ENCODE data around the gene MFAP5.
"Not testable (repeated sequence)": the region's sequence is repeated elsewhere in the genome, so short reads cannot be mapped to it uniquely, and the experiment has no call there.

Gene MFAP5

GRCh38 chr12:8675591-8676036 lies 13.0 kb upstream of the MFAP5 start:
- no peak for DNase-seq (ENCODE audit: low read depth)

GRCh38 chr12:8672381-8672780 lies 9.8 kb upstream of the MFAP5 start:
- DNase-seq (ENCODE audit: low read depth): no peak

GRCh38 chr12:8668441-8668840 lies 5.8 kb upstream of the MFAP5 start:
- DNase-seq (ENCODE audit: low read depth): no peak

GRCh38 chr12:8667270-8667669 lies 4.6 kb upstream of the MFAP5 start:
- DNase-seq (ENCODE audit: low read depth): no peak

GRCh38 chr12:8665759-8666158 lies 3.1 kb upstream of the MFAP5 start:
- no peak for DNase-seq (ENCODE audit: low read depth)

- DNase-seq (ENCODE audit: low read depth): no peak
These were observed 1.7 kb upstream of the MFAP5 start for GRCh38 chr12:8664228-8664913.

GRCh38 chr12:8661751-8662150 lies 875 bp downstream of the MFAP5 start:
- DNase-seq (ENCODE audit: low read depth): no peak

- no peak for DNase-seq (ENCODE audit: low read depth)
These were observed 1.6 kb downstream of the MFAP5 start for GRCh38 chr12:8661016-8661415.

GRCh38 chr12:8658346-8658745 lies 4.3 kb downstream of the MFAP5 start:
- no peak for DNase-seq (ENCODE audit: low read depth)

GRCh38 chr12:8655421-8655820 lies 7.2 kb downstream of the MFAP5 start:
- DNase-seq (ENCODE audit: low read depth): no peak

- no peak for DNase-seq (ENCODE audit: low read depth)
These were observed 13.9 kb downstream of the MFAP5 start for GRCh38 chr12:8648576-8649205.

GRCh38 chr12:8647968-8648367 lies 14.7 kb downstream of the MFAP5 start:
- no peak for DNase-seq (ENCODE audit: low read depth)

GRCh38 chr12:8644345-8645248 lies 18.0 kb downstream of the MFAP5 start:
- peak; percentile 29 for DNase-seq (ENCODE audit: low read depth)

GRCh38 chr12:8642775-8643174 lies 19.9 kb downstream of the MFAP5 start:
- no peak for DNase-seq (ENCODE audit: low read depth)

- no peak for DNase-seq (ENCODE audit: low read depth)
These were observed 22.7 kb downstream of the MFAP5 start for GRCh38 chr12:8639936-8640335.

GRCh38 chr12:8638951-8639350 lies 23.7 kb downstream of the MFAP5 start:
- no peak for DNase-seq (ENCODE audit: low read depth)

GRCh38 chr12:8637666-8638065 lies 25.0 kb downstream of the MFAP5 start:
- no peak for DNase-seq (ENCODE audit: low read depth)

- DNase-seq (ENCODE audit: low read depth): no peak
These were observed 25.4 kb downstream of the MFAP5 start for GRCh38 chr12:8637244-8637643.

- no peak for DNase-seq (ENCODE audit: low read depth)
These were observed 26.0 kb downstream of the MFAP5 start for GRCh38 chr12:8636581-8636980.

GRCh38 chr12:8636007-8636346 lies 26.6 kb downstream of the MFAP5 start:
- DNase-seq (ENCODE audit: low read depth): not testable (repeated sequence)

- not testable (repeated sequence) for DNase-seq (ENCODE audit: low read depth)
These were observed 27.2 kb downstream of the MFAP5 start for GRCh38 chr12:8635342-8636006.

GRCh38 chr12:8630131-8630530 lies 32.5 kb downstream of the MFAP5 start:
- no peak for DNase-seq (ENCODE audit: low read depth)

Measured in T-helper 22 cell (primary cell).